Osteocyte (in vitro differentiated cells): Measurements from ENCODE around the gene FHOD3. TPM values are rescaled to one million over a fixed set of nuclear protein-coding genes. Genes with fewer than 3 reads are reported as not detected.
"Not testable (repeated sequence)": the region's sequence is repeated elsewhere in the genome, so short reads cannot be mapped to it uniquely, and the experiment has no call there.

Experiments used
- DNase-seq: peaks from one replicate; pipeline ENCODE4 v3.0.0; 2021; ENCODE audit warnings: mixed read lengths; ENCODE audit not compliant: unreplicated experiment; ENCODE audit errors: extremely low spot score
- H3K27ac Mint-ChIP-seq: one replicate; pipeline ENCODE4 v1.8.0; 2021; ENCODE audit warnings: mild to moderate bottlenecking, mixed read lengths; ENCODE audit not compliant: unreplicated experiment
- H3K27me3 Mint-ChIP-seq: one replicate; pipeline ENCODE4 v1.8.0; 2021; ENCODE audit warnings: mixed read lengths; ENCODE audit not compliant: unreplicated experiment
- H3K36me3 Mint-ChIP-seq: one replicate; pipeline ENCODE4 v1.8.0; 2021; ENCODE audit warnings: mixed read lengths; ENCODE audit not compliant: unreplicated experiment
- H3K4me1 Mint-ChIP-seq: one replicate; pipeline ENCODE4 v1.8.0; 2021; ENCODE audit warnings: mixed read lengths; ENCODE audit not compliant: unreplicated experiment
- H3K4me3 Mint-ChIP-seq: one replicate; pipeline ENCODE4 v1.8.0; 2021; ENCODE audit warnings: mild to moderate bottlenecking, moderate library complexity, mixed read lengths; ENCODE audit not compliant: unreplicated experiment
- H3K9me3 Mint-ChIP-seq: one replicate; pipeline ENCODE4 v1.8.0; 2021; ENCODE audit warnings: mixed read lengths; ENCODE audit not compliant: unreplicated experiment
- total RNA-seq: library from RNA; stranded (reverse); gene quantifications from 2 replicates; pipeline ENCODE4 v1.2.1, GENCODE V29; 2021
- TF ChIP-seq, protein P1 (sequence below): fragments of 200-600 bp; sonication (generic); IDR thresholded peaks from 2 replicates; pipeline ENCODE4 v1.5.0; 2021; ENCODE audit warnings: antibody characterized with exemption, mild to moderate bottlenecking, moderate library complexity

FHOD3 gene
- total RNA-seq, 1 donor from 2014 or later, result 1.2 TPM

DNA sequence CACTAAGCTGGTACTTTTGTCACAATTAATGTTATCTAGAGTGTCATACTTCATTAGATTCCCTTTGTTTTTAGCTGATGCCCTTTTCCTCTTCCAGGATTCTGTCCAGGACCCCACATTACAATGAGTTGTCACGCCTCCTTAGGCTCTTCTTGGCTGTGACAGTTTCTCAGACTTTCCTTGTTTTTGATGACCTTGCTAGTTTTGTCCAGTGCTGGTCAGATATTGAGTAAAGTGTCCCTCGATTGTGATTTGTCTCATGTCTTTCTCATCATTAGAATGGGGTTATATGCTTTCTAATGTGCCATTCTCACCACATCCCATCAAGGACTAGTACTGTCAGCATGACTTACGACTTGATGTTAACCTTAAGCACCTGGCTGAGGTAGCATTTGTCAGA, 162.3 kb downstream of the FHOD3 start:
- H3K9me3 Mint-ChIP-seq, result no peaks in the 10 kb centered on the region
- peaks cover 4% of the 10 kb centered on the region for H3K4me1 Mint-ChIP-seq
- no peak overlapping the region for H3K4me3 Mint-ChIP-seq
- peaks cover 5% of the 10 kb centered on the region for H3K27me3 Mint-ChIP-seq
- TF ChIP-seq, protein P1, sequence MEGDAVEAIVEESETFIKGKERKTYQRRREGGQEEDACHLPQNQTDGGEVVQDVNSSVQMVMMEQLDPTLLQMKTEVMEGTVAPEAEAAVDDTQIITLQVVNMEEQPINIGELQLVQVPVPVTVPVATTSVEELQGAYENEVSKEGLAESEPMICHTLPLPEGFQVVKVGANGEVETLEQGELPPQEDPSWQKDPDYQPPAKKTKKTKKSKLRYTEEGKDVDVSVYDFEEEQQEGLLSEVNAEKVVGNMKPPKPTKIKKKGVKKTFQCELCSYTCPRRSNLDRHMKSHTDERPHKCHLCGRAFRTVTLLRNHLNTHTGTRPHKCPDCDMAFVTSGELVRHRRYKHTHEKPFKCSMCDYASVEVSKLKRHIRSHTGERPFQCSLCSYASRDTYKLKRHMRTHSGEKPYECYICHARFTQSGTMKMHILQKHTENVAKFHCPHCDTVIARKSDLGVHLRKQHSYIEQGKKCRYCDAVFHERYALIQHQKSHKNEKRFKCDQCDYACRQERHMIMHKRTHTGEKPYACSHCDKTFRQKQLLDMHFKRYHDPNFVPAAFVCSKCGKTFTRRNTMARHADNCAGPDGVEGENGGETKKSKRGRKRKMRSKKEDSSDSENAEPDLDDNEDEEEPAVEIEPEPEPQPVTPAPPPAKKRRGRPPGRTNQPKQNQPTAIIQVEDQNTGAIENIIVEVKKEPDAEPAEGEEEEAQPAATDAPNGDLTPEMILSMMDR, result no peak
- no peak for DNase-seq
- H3K27ac Mint-ChIP-seq, result no peak overlapping the region
- H3K36me3 Mint-ChIP-seq, result no peaks in the 10 kb centered on the region

DNA sequence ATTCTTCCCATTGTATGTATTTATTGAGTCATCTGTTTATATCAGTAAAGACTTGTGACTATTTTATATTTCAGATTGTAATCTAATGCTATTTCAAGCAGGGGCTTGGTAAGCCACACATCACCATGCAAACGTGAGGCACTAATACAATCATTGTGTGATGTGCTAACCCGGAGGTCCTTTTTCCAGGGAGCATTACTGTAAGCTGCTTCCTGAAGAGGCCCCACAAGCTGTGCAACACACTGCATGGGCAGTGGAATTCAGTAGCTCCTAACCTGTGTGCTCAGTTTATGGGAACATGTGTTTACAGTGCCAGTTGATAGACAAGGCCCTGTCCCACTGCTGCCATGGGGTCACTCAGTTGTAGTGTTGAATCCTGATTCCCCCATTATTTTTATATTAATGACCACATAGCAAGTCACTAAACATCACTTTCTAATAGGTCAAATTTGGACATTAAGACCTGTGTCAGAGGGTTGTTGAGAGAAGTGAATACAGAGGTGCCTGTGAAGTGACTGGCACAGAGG, 162.9 kb downstream of the FHOD3 start:
- H3K27ac Mint-ChIP-seq, result no peak overlapping the region
- H3K4me3 Mint-ChIP-seq, result no peak overlapping the region
- no peak for DNase-seq
- H3K9me3 Mint-ChIP-seq, result no peaks in the 10 kb centered on the region
- H3K27me3 Mint-ChIP-seq, result peaks cover 5% of the 10 kb centered on the region
- TF ChIP-seq, protein P1, result no peak
- peaks cover 4% of the 10 kb centered on the region for H3K4me1 Mint-ChIP-seq
- no peaks in the 10 kb centered on the region for H3K36me3 Mint-ChIP-seq

DNA sequence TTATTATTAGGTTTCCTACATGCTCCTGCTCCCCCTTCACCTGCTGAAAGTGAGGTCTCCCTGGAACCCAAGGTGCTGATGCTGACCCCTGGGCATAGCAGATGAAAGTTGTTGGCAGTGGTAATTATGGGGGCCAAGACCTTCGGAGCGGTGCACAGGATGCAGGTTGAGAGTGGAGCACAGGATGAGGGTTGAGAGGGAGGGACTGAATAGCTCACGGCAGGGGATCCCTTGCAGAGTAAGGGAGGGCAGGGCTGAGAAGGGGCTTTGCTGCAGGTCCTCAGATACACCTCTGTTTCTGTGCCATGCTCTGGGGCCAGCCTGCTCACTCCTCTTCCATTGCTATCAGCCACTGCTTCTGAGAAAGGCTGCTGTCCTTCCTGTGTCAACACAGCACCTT, 163.3 kb downstream of the FHOD3 start:
- Mint-ChIP-seq H3K27me3 (peaks cover 5% of the 10 kb centered on the region), H3K36me3 (no peaks in the 10 kb centered on the region), H3K27ac (no peak overlapping the region), H3K9me3 (no peaks in the 10 kb centered on the region), H3K4me1 (peaks cover 4% of the 10 kb centered on the region), H3K4me3 (no peak overlapping the region)
- no peak for DNase-seq
- TF ChIP-seq, protein P1, result no peak

DNA sequence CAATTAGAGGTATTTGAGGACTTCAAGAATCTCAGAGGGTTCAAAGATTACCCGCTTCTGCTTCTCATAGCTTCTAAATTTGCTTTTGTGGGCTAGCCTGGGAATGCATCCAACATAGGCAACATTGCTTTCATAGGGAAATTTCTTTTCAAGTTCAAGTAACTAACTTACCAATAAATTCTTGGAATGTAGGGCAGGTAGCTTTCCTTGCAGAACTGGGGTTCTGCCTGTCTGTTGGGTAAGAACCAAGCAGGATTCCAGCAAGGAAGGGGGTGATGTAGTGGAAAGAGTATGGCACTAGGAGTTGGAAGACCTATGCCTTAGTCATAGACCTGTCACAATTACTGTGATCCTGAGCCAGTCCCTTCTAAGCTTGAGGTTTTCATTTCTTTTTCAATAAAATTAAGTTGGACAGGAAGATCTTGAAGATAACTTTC, 164.1 kb downstream of the FHOD3 start:
- no peaks in the 10 kb centered on the region for H3K36me3 Mint-ChIP-seq
- H3K27me3 Mint-ChIP-seq, result peaks cover 8% of the 10 kb centered on the region
- H3K27ac Mint-ChIP-seq, result no peak overlapping the region
- H3K4me3 Mint-ChIP-seq, result no peak overlapping the region
- DNase-seq, result no peak
- H3K9me3 Mint-ChIP-seq, result no peaks in the 10 kb centered on the region
- TF ChIP-seq, protein P1, result no peak
- H3K4me1 Mint-ChIP-seq, result peaks cover 4% of the 10 kb centered on the region

DNA sequence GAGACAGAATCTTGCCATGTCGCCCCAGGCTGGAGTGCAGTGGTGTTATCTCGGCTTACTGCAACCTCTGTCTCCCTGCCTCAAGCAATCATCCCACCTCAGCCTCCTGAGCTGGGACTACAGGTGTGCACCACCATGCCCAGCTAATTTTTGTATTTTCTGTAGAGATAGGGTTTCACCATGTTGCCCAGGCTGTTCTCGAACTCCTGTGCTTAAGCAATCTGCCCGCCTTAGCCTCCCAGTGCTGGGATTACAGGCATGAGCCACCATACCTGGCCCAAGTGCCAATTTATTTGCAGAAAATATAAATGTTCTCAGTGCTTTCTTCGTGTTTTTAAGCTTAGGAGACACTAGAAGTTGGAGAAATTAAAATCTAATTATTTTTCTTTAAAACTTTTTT, 166.0 kb downstream of the FHOD3 start:
- not testable (repeated sequence) for H3K36me3 Mint-ChIP-seq, H3K9me3 Mint-ChIP-seq, H3K27ac Mint-ChIP-seq, H3K4me1 Mint-ChIP-seq, H3K4me3 Mint-ChIP-seq, DNase-seq
- peaks cover 12% of the 10 kb centered on the region for H3K27me3 Mint-ChIP-seq
